Liver (tissue), 9 donors: ENCODE measurements around the gene NOP9. TPM values are rescaled to one million over a fixed set of nuclear protein-coding genes. Genes with fewer than 3 reads are reported as not detected.

Experiments
- DNase-seq: peaks from one replicate; pipeline ENCODE4 v3.0.0-alpha.2; 2017; ENCODE audit warnings: low spot score
- H3K27ac ChIP-seq, 2 donors: one replicate each; pipeline ENCODE4 v1.7.0; 2013; ENCODE audit warnings: inconsistent platforms in 2 of 2, low read length in 2 of 2, control low read depth in 1 of 2, low read depth in 1 of 2, mild to moderate bottlenecking in 1 of 2
- H3K27me3 ChIP-seq, 4 donors: one replicate each; pipeline versions ENCODE4 v1.6.1 to v1.7.0; 2013; ENCODE audit warnings: low read length in 3 of 4, inconsistent platforms in 1 of 4, mild to moderate bottlenecking in 1 of 4, moderate library complexity in 1 of 4; ENCODE audit not compliant: control insufficient read depth in 4 of 4, insufficient read depth in 4 of 4
- H3K36me3 ChIP-seq, 4 donors: one replicate each; pipeline versions ENCODE4 v1.6.1 to v1.7.0; 2013; ENCODE audit warnings: low read length in 3 of 4, mild to moderate bottlenecking in 3 of 4, low read depth in 1 of 4, moderate library complexity in 1 of 4; ENCODE audit not compliant: control insufficient read depth in 4 of 4, insufficient read depth in 3 of 4
- H3K4me1 ChIP-seq, 4 donors: one replicate each; pipeline versions ENCODE4 v1.6.1 to v1.7.0; 2013; ENCODE audit warnings: low read length in 3 of 4, mild to moderate bottlenecking in 3 of 4, moderate library complexity in 1 of 4; ENCODE audit not compliant: control insufficient read depth in 4 of 4, insufficient read depth in 4 of 4
- H3K4me3 ChIP-seq, 3 donors: one replicate each; pipeline versions ENCODE4 v1.6.1 to v1.7.0; 2013; ENCODE audit warnings: low read length in 3 of 3, control low read depth in 1 of 3, low read depth in 1 of 3, mild to moderate bottlenecking in 1 of 3
- H3K9ac ChIP-seq, 2 donors: one replicate each; pipeline ENCODE4 v1.7.0; 2013; ENCODE audit warnings: low read length in 2 of 2, mild to moderate bottlenecking in 2 of 2, moderate library complexity in 2 of 2, control low read depth in 1 of 2, low read depth in 1 of 2
- H3K9me3 ChIP-seq, 4 donors: one replicate each; pipeline versions ENCODE4 v1.6.1 to v1.7.0; 2013; ENCODE audit warnings: low read length in 3 of 4; ENCODE audit not compliant: control insufficient read depth in 4 of 4
- CTCF ChIP-seq: fragments of 150-350 bp; IDR thresholded peaks from 2 replicates; pipeline ENCODE4 v1.5.1; 2017; ENCODE audit warnings: improper control_type of control experiment, low read depth, low read length; ENCODE audit not compliant: missing input control
- FOXA1 ChIP-seq: IDR thresholded peaks from 2 replicates; pipeline ENCODE4 v1.6.1; 2016; ENCODE audit warnings: antibody characterized with exemption
- HNF4A ChIP-seq, 2 donors: conservative IDR thresholded peaks; 2 replicates each; pipeline ENCODE4 v1.6.1; 2016; ENCODE audit warnings: antibody characterized with exemption in 2 of 2, mild to moderate bottlenecking in 2 of 2
- MAX ChIP-seq: IDR thresholded peaks from 2 replicates; pipeline ENCODE4 v1.6.1; 2016; ENCODE audit warnings: antibody characterized with exemption
- NR2F2 ChIP-seq: IDR thresholded peaks from 2 replicates; pipeline ENCODE4 v1.6.1; 2016; ENCODE audit warnings: antibody characterized with exemption
- RXRA ChIP-seq, 2 donors: IDR thresholded peaks; 2 replicates each; pipeline ENCODE4 v1.6.1; 2017 to 2018; ENCODE audit warnings: antibody characterized with exemption in 2 of 2, mild to moderate bottlenecking in 1 of 2
- TAF1 ChIP-seq: conservative IDR thresholded peaks from 2 replicates; pipeline ENCODE4 v1.6.1; 2016; ENCODE audit warnings: antibody characterized with exemption, mild to moderate bottlenecking
- YY1 ChIP-seq: IDR thresholded peaks from 2 replicates; pipeline ENCODE4 v1.6.1; 2016; ENCODE audit warnings: antibody characterized with exemption, mild to moderate bottlenecking
- ZBTB33 ChIP-seq: IDR thresholded peaks from 2 replicates; pipeline ENCODE4 v1.6.1; 2016; ENCODE audit warnings: antibody characterized with exemption
- WGBS: extraction: QIAGEN DNeasy Blood & Tissue Kit; methylation state at CpG from one replicate; pipeline ENCODE4 v1.1.7; 2013; 5-methylcytosine and 5-hydroxymethylcytosine counted together
- polyA plus RNA-seq, 2 donors: library from polyadenylated mRNA; stranded (reverse) in 1 of 2; unstranded in 1 of 2; fragments of 200-250 nt in 1 of 2; fragments of >200 nt in 1 of 2; fragmentation: Nextera tagmentation in 1 of 2; extraction: Ambion mirVana in 1 of 2; gene quantifications; one replicate each; pipeline versions ENCODE4 v1.2.1 to v1.2.3, GENCODE V29; 2013 to 2015
- total RNA-seq, 2 donors: library from RNA; depleted of rRNA; stranded (reverse); fragments of >200 nt; gene quantifications; one replicate each; pipeline ENCODE4 v1.2.3, GENCODE V29; 2014
- TF ChIP-seq, protein P1 (sequence below): IDR thresholded peaks from 2 replicates; pipeline ENCODE4 v1.6.1; 2016; ENCODE audit warnings: antibody characterized with exemption
- TF ChIP-seq, protein P2 (sequence below): IDR thresholded peaks from 2 replicates; pipeline ENCODE4 v1.6.1; 2016; ENCODE audit warnings: antibody characterized with exemption, mild to moderate bottlenecking
- donor health status: healthy.
- donor health status: healthy.
- donor health status: healthy.
- donor health status: healthy.
- donor health status: healthy.

Gene NOP9
- total and polyA plus RNA-seq, 4 donors, result 3.8 to 18.2 (median 9.7) TPM

GRCh38 chr14:24339284-24340151, 39.9 kb downstream of the NOP9 start, which contains the start of gene RIPK3:
Gene RIPK3 (minus strand): TSS chr14:24339991. CDS start chr14:24339826, 165 bp downstream.
- H3K4me3 ChIP-seq, result peak within 1 kb of the TSS; percentile 32 to 47 (median 32)
- TF ChIP-seq YY1, result no peak
- no peak for TF ChIP-seq FOXA1
- peak in 1 of 2 donors; percentile 46 for TF ChIP-seq RXRA (IDR thresholded peaks at IDR 0.05)
- no peak for TF ChIP-seq ZBTB33
- TF ChIP-seq, protein P1, sequence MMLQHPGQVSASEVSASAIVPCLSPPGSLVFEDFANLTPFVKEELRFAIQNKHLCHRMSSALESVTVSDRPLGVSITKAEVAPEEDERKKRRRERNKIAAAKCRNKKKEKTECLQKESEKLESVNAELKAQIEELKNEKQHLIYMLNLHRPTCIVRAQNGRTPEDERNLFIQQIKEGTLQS, result no peak
- TF ChIP-seq NR2F2, result peak; percentile 99
- TF ChIP-seq, protein P2, sequence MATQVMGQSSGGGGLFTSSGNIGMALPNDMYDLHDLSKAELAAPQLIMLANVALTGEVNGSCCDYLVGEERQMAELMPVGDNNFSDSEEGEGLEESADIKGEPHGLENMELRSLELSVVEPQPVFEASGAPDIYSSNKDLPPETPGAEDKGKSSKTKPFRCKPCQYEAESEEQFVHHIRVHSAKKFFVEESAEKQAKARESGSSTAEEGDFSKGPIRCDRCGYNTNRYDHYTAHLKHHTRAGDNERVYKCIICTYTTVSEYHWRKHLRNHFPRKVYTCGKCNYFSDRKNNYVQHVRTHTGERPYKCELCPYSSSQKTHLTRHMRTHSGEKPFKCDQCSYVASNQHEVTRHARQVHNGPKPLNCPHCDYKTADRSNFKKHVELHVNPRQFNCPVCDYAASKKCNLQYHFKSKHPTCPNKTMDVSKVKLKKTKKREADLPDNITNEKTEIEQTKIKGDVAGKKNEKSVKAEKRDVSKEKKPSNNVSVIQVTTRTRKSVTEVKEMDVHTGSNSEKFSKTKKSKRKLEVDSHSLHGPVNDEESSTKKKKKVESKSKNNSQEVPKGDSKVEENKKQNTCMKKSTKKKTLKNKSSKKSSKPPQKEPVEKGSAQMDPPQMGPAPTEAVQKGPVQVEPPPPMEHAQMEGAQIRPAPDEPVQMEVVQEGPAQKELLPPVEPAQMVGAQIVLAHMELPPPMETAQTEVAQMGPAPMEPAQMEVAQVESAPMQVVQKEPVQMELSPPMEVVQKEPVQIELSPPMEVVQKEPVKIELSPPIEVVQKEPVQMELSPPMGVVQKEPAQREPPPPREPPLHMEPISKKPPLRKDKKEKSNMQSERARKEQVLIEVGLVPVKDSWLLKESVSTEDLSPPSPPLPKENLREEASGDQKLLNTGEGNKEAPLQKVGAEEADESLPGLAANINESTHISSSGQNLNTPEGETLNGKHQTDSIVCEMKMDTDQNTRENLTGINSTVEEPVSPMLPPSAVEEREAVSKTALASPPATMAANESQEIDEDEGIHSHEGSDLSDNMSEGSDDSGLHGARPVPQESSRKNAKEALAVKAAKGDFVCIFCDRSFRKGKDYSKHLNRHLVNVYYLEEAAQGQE, result no peak
- TF ChIP-seq TAF1, result no peak
- H3K9me3 ChIP-seq, result no peaks in the 10 kb centered on the region
- H3K36me3 ChIP-seq, result no peaks in the 10 kb centered on the region
- no peak for DNase-seq
- H3K9ac ChIP-seq, result peak within 1 kb of the TSS in 1 of 2 donors; percentile 38
- WGBS, result 24% methylated on average over 51 of the region's 51 CpGs
- no peak within 1 kb of the TSS for H3K27ac ChIP-seq
- no peaks in the 10 kb centered on the region for H3K27me3 ChIP-seq
- peaks cover under 1 to 22% (median 7%) of the 10 kb centered on the region in 4 donors for H3K4me1 ChIP-seq

DNA sequence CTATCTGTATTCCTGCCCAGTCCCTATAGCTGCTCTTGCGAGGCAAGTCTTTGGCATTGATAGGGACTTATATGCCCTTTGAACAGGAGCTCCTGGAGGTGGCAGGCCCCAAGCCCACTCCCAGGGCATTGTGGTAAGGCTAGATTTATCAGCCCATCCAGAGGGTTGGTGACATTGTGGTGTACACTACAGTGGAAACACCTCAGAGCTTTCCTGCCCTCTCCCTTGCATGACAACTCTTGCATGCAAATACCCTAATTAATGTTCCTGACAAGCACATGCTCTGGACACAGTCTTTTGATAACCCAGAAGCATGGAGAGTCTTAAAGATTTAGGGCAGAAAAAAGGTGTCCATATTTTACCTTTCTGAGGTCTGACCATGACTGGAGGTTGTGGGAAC, 41.0 kb downstream of the NOP9 start:
- 95% methylated on average over 1 of the region's 1 CpG for WGBS
- no peaks in the 10 kb centered on the region for H3K36me3 ChIP-seq
- H3K9me3 ChIP-seq, result no peaks in the 10 kb centered on the region
- no peak for TF ChIP-seq MAX
- no peak for TF ChIP-seq CTCF
- TF ChIP-seq, protein P2, result no peak
- no peak for TF ChIP-seq HNF4A (conservative IDR thresholded peaks at IDR 0.05)
- TF ChIP-seq, protein P1, result no peak
- H3K4me1 ChIP-seq, result peaks cover 0 to 12% (median 3%) of the 10 kb centered on the region in 4 donors
- no peaks in the 10 kb centered on the region for H3K27me3 ChIP-seq
- H3K4me3 ChIP-seq, result no peak overlapping the region
- H3K9ac ChIP-seq, result no peak overlapping the region
- H3K27ac ChIP-seq, result no peak overlapping the region
- no peak for DNase-seq
